ENCODE results near the gene TOB1.

The TOB1 gene

GRCh38 chr17:50845240-50846147 is 20.7 kb downstream of the TOB1 start:
- no peak for DNase-seq (ENCODE audit: low read depth in 3 of 3)

- DNase-seq (ENCODE audit: low read depth in 3 of 3) = no peak
These were observed 21.9 kb downstream of the TOB1 start for GRCh38 chr17:50844117-50844700.

GRCh38 chr17:50843150-50843905 is 22.8 kb downstream of the TOB1 start:
- DNase-seq (ENCODE audit: low read depth in 3 of 3) = no peak

GRCh38 chr17:50842506-50843149 is 23.5 kb downstream of the TOB1 start:
- DNase-seq (ENCODE audit: low read depth in 3 of 3) = no peak

- peak in 2 of 3 experiments; percentile 23 to 29 for DNase-seq (ENCODE audit: low read depth in 3 of 3)
These were observed 24.2 kb downstream of the TOB1 start for GRCh38 chr17:50841949-50842354.

GRCh38 chr17:50841277-50841948 is 24.7 kb downstream of the TOB1 start:
- DNase-seq (ENCODE audit: low read depth in 3 of 3) = no peak

GRCh38 chr17:50840311-50840851 is 25.8 kb downstream of the TOB1 start:
- DNase-seq (ENCODE audit: low read depth in 3 of 3) = no peak

GRCh38 chr17:50839591-50840310 is 26.4 kb downstream of the TOB1 start:
- DNase-seq (ENCODE audit: low read depth in 3 of 3) = no peak

GRCh38 chr17:50837980-50838954 is 27.9 kb downstream of the TOB1 start:
- no peak for DNase-seq (ENCODE audit: low read depth in 3 of 3)

- DNase-seq (ENCODE audit: low read depth in 3 of 3) = no peak
These were observed 28.7 kb downstream of the TOB1 start for GRCh38 chr17:50837286-50837979.

GRCh38 chr17:50836826-50837225 is 29.3 kb downstream of the TOB1 start:
- no peak for DNase-seq (ENCODE audit: low read depth in 3 of 3)

GRCh38 chr17:50835301-50836234 is 30.6 kb downstream of the TOB1 start, which contains the start of gene WFIKKN2:
TSS of gene WFIKKN2 (plus strand) at chr17:50835586. CDS start at chr17:50835938, 352 bp downstream.
- no peak for DNase-seq (ENCODE audit: low read depth in 3 of 3)

GRCh38 chr17:50834429-50835300 is 31.5 kb downstream of the TOB1 start:
- DNase-seq (ENCODE audit: low read depth in 3 of 3) = no peak

GRCh38 chr17:50833510-50834428 is 32.4 kb downstream of the TOB1 start:
- DNase-seq (ENCODE audit: low read depth in 3 of 3) = no peak

GRCh38 chr17:50832864-50833381 is 33.2 kb downstream of the TOB1 start:
- no peak for DNase-seq (ENCODE audit: low read depth in 3 of 3)
